Activated CD4-positive, alpha-beta T cell treated with anti-CD3 and anti-CD28 coated beads, Interleukin-2, amount 10 ng/mL, durations not matched to agents 7 days and 5 days (primary cell): ENCODE results near the gene SRPX2. TPM values are rescaled to one million over a fixed set of nuclear protein-coding genes. Genes with fewer than 3 reads are reported as not detected.

Experiments
- CTCF ChIA-PET: fragments of 350-600 bp; sonication (Branson Sonifier 250); formaldehyde crosslinking; loops from one replicate; lab custom pipeline; 2021; ENCODE audit warnings: antibody characterized with exemption; lab: Charles Lee
- POLR2A ChIA-PET: fragments of 350-600 bp; sonication (Branson Sonifier 250); formaldehyde crosslinking; loops from one replicate; lab custom pipeline; 2021; ENCODE audit warnings: antibody characterized with exemption; lab: Charles Lee
- DNase-seq: peaks from one replicate; pipeline ENCODE4 v3.0.0-alpha.2; 2020
- H3K27ac Mint-ChIP-seq: one replicate; pipeline ENCODE4 v1.8.0; 2021; ENCODE audit warnings: mild to moderate bottlenecking, moderate library complexity, mixed read lengths
- H3K27me3 Mint-ChIP-seq: one replicate; pipeline ENCODE4 v1.8.0; 2021; ENCODE audit warnings: mixed read lengths
- H3K36me3 Mint-ChIP-seq: one replicate; pipeline ENCODE4 v1.8.0; 2021; ENCODE audit warnings: low read depth, mixed read lengths
- H3K4me1 Mint-ChIP-seq: one replicate; pipeline ENCODE4 v1.8.0; 2021; ENCODE audit warnings: mixed read lengths
- H3K4me3 Mint-ChIP-seq: one replicate; pipeline ENCODE4 v1.8.0; 2021; ENCODE audit warnings: mild to moderate bottlenecking, moderate library complexity, mixed read lengths
- H3K9me3 Mint-ChIP-seq: one replicate; pipeline ENCODE4 v1.8.0; 2021; ENCODE audit warnings: mixed read lengths
- total RNA-seq, 2 experiments: library from RNA; stranded (reverse); gene quantifications; one replicate each; pipeline ENCODE4 v1.2.3, GENCODE V29; 2021

Gene SRPX2, protein sequence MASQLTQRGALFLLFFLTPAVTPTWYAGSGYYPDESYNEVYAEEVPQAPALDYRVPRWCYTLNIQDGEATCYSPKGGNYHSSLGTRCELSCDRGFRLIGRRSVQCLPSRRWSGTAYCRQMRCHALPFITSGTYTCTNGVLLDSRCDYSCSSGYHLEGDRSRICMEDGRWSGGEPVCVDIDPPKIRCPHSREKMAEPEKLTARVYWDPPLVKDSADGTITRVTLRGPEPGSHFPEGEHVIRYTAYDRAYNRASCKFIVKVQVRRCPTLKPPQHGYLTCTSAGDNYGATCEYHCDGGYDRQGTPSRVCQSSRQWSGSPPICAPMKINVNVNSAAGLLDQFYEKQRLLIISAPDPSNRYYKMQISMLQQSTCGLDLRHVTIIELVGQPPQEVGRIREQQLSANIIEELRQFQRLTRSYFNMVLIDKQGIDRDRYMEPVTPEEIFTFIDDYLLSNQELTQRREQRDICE
- total RNA-seq: not detected

GRCh38 chrX:100643956-100644860, at the start of gene SRPX2:
TSS of gene SRPX2 (plus strand) at chrX:100644199. CDS start at chrX:100646323, 2,124 bp downstream.
- ChIA-PET CTCF (interaction anchor here (0.7 kb wide), 1 partner anchor 10 kb away, joined by 3 read pairs; no protein-coding TSS in a partner anchor), POLR2A (no interaction called here)
- no peak for DNase-seq
- H3K4me1 Mint-ChIP-seq: no peaks in the 10 kb centered on the region
- no peaks in the 10 kb centered on the region for H3K36me3 Mint-ChIP-seq
- no peaks in the 10 kb centered on the region for H3K9me3 Mint-ChIP-seq
- peaks cover 10% of the 10 kb centered on the region for H3K27me3 Mint-ChIP-seq
- H3K4me3 Mint-ChIP-seq: no peak within 1 kb of the TSS
- no peak within 1 kb of the TSS for H3K27ac Mint-ChIP-seq

GRCh38 chrX:100596601-100597000, 47.4 kb upstream of the SRPX2 start:
- no peaks in the 10 kb centered on the region for H3K9me3 Mint-ChIP-seq
- H3K4me1 Mint-ChIP-seq: no peaks in the 10 kb centered on the region
- H3K27me3 Mint-ChIP-seq: no peaks in the 10 kb centered on the region
- ChIA-PET CTCF (no interaction called here), POLR2A (no interaction called here)
- DNase-seq: no peak
- H3K27ac Mint-ChIP-seq: no peak overlapping the region
- H3K36me3 Mint-ChIP-seq: no peaks in the 10 kb centered on the region
- H3K4me3 Mint-ChIP-seq: no peak overlapping the region

DNA sequence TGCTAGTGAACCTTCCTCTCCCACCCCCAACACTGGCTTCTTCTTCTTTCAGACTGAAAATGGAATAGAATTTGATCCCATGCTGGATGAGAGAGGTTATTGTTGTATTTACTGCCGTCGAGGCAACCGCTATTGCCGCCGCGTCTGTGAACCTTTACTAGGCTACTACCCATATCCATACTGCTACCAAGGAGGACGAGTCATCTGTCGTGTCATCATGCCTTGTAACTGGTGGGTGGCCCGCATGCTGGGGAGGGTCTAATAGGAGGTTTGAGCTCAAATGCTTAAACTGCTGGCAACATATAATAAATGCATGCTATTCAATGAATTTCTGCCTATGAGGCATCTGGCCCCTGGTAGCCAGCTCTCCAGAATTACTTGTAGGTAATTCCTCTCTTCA, 44.5 kb upstream of the SRPX2 start:
- Mint-ChIP-seq H3K4me3 (no peak overlapping the region), H3K36me3 (no peaks in the 10 kb centered on the region), H3K9me3 (no peaks in the 10 kb centered on the region), H3K27ac (no peak overlapping the region), H3K4me1 (no peaks in the 10 kb centered on the region), H3K27me3 (no peaks in the 10 kb centered on the region)
- POLR2A ChIA-PET: no interaction called here
- no peak for DNase-seq
- CTCF ChIA-PET: interaction anchor here (0.8 kb wide), 1 partner anchor 321 kb away, joined by 3 read pairs; no protein-coding TSS in a partner anchor

DNA sequence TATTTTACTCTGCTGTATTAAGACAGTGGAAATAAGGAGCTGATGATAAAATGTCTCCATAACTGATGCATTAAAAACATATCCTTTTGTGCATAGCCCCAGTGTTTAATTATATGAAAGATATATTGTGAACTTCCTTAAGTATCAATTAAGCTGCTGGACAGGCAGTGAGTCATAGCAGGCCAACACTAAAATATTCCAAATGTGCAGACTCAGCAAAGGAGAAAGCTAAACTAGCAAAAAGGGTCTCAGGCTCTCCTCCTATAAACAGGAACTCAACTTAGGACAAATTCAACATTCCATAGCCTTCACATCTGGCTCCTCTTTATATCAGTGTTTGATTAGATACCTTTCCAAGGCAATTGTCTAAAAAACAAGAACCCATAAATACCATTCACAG, 43.7 kb upstream of the SRPX2 start:
- Mint-ChIP-seq H3K4me3 (no peak overlapping the region), H3K27me3 (no peaks in the 10 kb centered on the region), H3K4me1 (no peaks in the 10 kb centered on the region), H3K36me3 (no peaks in the 10 kb centered on the region), H3K27ac (no peak overlapping the region), H3K9me3 (no peaks in the 10 kb centered on the region)
- POLR2A ChIA-PET: no interaction called here
- CTCF ChIA-PET: interaction anchor here (0.8 kb wide), 1 partner anchor 321 kb away, joined by 3 read pairs; no protein-coding TSS in a partner anchor
- DNase-seq: no peak

DNA sequence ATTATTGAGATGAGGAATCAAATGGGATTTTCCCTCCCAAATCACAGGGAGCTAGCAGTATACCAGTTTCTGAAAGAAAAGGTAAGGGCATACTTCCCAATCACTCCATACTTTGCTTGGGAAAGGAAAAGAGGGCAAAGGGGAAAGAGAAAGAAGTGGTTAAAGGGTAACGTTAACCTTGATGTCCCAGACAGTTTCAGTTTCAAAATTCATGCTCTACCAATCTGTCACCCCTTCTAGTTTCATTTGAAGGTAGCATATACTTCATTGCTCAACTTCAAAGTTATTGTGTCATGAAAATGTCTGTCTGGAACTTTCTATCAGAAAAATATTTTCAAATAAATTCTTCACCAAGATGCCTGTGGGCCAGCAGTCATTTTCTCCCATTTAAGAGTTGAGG, 43.2 kb upstream of the SRPX2 start:
- POLR2A ChIA-PET: no interaction called here
- H3K4me3 Mint-ChIP-seq: no peak overlapping the region
- no peaks in the 10 kb centered on the region for H3K36me3 Mint-ChIP-seq
- H3K4me1 Mint-ChIP-seq: no peaks in the 10 kb centered on the region
- CTCF ChIA-PET: no interaction called here
- H3K27ac Mint-ChIP-seq: no peak overlapping the region
- H3K27me3 Mint-ChIP-seq: no peaks in the 10 kb centered on the region
- no peaks in the 10 kb centered on the region for H3K9me3 Mint-ChIP-seq
- DNase-seq: no peak

DNA sequence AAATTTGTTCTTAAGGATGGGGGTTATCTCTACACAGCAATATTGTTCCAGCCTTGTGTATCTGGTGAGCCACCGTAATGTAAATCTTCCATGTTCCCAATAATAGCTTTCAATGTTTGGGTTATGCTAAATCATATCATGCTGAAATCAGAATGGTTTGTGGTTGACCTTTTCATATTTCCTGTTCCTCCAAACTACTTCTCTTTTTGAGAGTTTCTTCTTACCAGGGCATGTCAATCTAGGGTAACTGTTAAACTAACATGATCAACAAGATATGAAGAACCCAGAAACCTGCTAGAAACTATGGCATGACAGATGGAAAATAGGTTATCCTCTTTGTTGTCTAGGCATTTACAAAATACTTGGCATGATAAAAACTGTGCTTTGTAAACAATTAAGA, 37.2 kb upstream of the SRPX2 start:
- ChIA-PET CTCF (no interaction called here), POLR2A (no interaction called here)
- peaks cover 2% of the 10 kb centered on the region for H3K27me3 Mint-ChIP-seq
- no peaks in the 10 kb centered on the region for H3K9me3 Mint-ChIP-seq
- no peak overlapping the region for H3K4me3 Mint-ChIP-seq
- H3K36me3 Mint-ChIP-seq: no peaks in the 10 kb centered on the region
- no peak for DNase-seq
- no peak overlapping the region for H3K27ac Mint-ChIP-seq
- H3K4me1 Mint-ChIP-seq: peaks cover 4% of the 10 kb centered on the region

DNA sequence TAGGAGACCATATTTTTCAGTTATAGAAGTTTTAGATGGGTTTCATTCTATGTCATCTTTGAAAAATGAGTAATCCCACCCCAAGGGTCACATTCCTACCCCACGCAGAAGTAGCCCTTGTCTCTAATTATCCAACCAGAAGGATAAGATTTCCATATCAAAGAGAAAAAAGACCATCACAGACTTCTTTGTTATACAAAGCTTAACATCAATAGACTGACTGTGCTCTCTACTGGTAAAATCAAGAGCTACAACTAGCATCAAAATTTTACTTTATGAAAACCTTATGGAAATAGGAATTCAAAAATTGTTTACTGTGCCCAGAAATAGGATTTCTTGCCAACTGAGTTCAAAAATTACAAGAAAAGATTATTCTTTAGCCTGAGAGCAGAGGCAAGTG, 34.4 kb upstream of the SRPX2 start:
- no peak overlapping the region for H3K4me3 Mint-ChIP-seq
- H3K27me3 Mint-ChIP-seq: peaks cover 9% of the 10 kb centered on the region
- ChIA-PET POLR2A (no interaction called here), CTCF (no interaction called here)
- peaks cover 4% of the 10 kb centered on the region for H3K4me1 Mint-ChIP-seq
- no peak overlapping the region for H3K27ac Mint-ChIP-seq
- no peak for DNase-seq
- H3K36me3 Mint-ChIP-seq: no peaks in the 10 kb centered on the region
- H3K9me3 Mint-ChIP-seq: no peaks in the 10 kb centered on the region

- ChIA-PET POLR2A (no interaction called here), CTCF (no interaction called here)
- no peak overlapping the region for H3K4me3 Mint-ChIP-seq
- peaks cover 9% of the 10 kb centered on the region for H3K27me3 Mint-ChIP-seq
- DNase-seq: no peak
- no peaks in the 10 kb centered on the region for H3K9me3 Mint-ChIP-seq
- H3K27ac Mint-ChIP-seq: no peak overlapping the region
- no peaks in the 10 kb centered on the region for H3K4me1 Mint-ChIP-seq
- H3K36me3 Mint-ChIP-seq: no peaks in the 10 kb centered on the region
These were observed 32.0 kb upstream of the SRPX2 start for GRCh38 chrX:100611951-100612350.

GRCh38 chrX:100615005-100615404, 29.0 kb upstream of the SRPX2 start:
- Mint-ChIP-seq H3K4me3 (no peak overlapping the region), H3K36me3 (no peaks in the 10 kb centered on the region), H3K9me3 (no peaks in the 10 kb centered on the region), H3K4me1 (no peaks in the 10 kb centered on the region), H3K27me3 (peaks cover 7% of the 10 kb centered on the region), H3K27ac (no peak overlapping the region)
- DNase-seq: no peak
- CTCF ChIA-PET: interaction anchor here (0.6 kb wide), 1 partner anchor 788 kb away, joined by 3 read pairs; no protein-coding TSS in a partner anchor
- POLR2A ChIA-PET: no interaction called here

- Mint-ChIP-seq H3K36me3 (no peaks in the 10 kb centered on the region), H3K4me1 (peaks cover 9% of the 10 kb centered on the region), H3K9me3 (no peaks in the 10 kb centered on the region), H3K4me3 (no peak overlapping the region), H3K27ac (no peak overlapping the region), H3K27me3 (peaks cover 4% of the 10 kb centered on the region)
- ChIA-PET POLR2A (no interaction called here), CTCF (no interaction called here)
- no peak for DNase-seq
These were observed 21.0 kb upstream of the SRPX2 start for GRCh38 chrX:100623001-100623400.

GRCh38 chrX:100625985-100626491, 18.0 kb upstream of the SRPX2 start:
- no peak overlapping the region for H3K27ac Mint-ChIP-seq
- no peak overlapping the region for H3K4me3 Mint-ChIP-seq
- ChIA-PET CTCF (no interaction called here), POLR2A (no interaction called here)
- peaks cover 9% of the 10 kb centered on the region for H3K4me1 Mint-ChIP-seq
- DNase-seq: peak; percentile 14
- H3K9me3 Mint-ChIP-seq: no peaks in the 10 kb centered on the region
- H3K36me3 Mint-ChIP-seq: no peaks in the 10 kb centered on the region
- H3K27me3 Mint-ChIP-seq: peaks cover 3% of the 10 kb centered on the region

GRCh38 chrX:100635040-100635439, 9.0 kb upstream of the SRPX2 start:
- H3K27ac Mint-ChIP-seq: no peak overlapping the region
- ChIA-PET CTCF (no interaction called here), POLR2A (no interaction called here)
- H3K36me3 Mint-ChIP-seq: no peaks in the 10 kb centered on the region
- no peaks in the 10 kb centered on the region for H3K9me3 Mint-ChIP-seq
- H3K4me3 Mint-ChIP-seq: no peak overlapping the region
- peaks cover 7% of the 10 kb centered on the region for H3K4me1 Mint-ChIP-seq
- no peak for DNase-seq
- peaks cover 16% of the 10 kb centered on the region for H3K27me3 Mint-ChIP-seq

GRCh38 chrX:100635989-100636320, 8.0 kb upstream of the SRPX2 start:
- Mint-ChIP-seq H3K36me3 (no peaks in the 10 kb centered on the region), H3K27me3 (peaks cover 16% of the 10 kb centered on the region), H3K4me1 (peaks cover 7% of the 10 kb centered on the region), H3K9me3 (no peaks in the 10 kb centered on the region), H3K27ac (no peak overlapping the region), H3K4me3 (peak overlapping the region; percentile 77)
- ChIA-PET POLR2A (no interaction called here), CTCF (no interaction called here)
- DNase-seq: no peak
